Measurements from ENCODE around the gene TAT.

DNA sequence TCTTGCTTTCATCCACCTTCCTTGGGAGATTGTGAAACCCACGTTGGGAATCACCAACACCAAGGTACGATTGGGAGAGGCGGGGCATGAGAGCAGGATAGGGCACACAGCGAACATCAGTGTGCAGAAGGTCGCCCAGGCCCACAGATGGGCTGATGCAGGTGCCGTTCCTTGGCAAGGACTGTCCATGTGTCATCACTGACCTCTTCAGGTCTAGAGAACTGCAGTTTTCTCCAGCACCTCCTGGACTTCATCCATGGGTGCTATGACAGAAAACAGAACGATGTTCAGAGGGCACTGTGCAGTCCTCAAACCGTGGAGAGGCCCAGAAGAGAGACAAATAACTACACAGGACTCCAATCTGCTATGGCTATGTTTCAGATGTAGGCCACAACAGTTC is 23.9 kb upstream of the TAT start:
- TF ChIP-seq POLR2A (IDR thresholded peaks at IDR 0.05) = no peak
- TF ChIP-seq, protein P1, sequence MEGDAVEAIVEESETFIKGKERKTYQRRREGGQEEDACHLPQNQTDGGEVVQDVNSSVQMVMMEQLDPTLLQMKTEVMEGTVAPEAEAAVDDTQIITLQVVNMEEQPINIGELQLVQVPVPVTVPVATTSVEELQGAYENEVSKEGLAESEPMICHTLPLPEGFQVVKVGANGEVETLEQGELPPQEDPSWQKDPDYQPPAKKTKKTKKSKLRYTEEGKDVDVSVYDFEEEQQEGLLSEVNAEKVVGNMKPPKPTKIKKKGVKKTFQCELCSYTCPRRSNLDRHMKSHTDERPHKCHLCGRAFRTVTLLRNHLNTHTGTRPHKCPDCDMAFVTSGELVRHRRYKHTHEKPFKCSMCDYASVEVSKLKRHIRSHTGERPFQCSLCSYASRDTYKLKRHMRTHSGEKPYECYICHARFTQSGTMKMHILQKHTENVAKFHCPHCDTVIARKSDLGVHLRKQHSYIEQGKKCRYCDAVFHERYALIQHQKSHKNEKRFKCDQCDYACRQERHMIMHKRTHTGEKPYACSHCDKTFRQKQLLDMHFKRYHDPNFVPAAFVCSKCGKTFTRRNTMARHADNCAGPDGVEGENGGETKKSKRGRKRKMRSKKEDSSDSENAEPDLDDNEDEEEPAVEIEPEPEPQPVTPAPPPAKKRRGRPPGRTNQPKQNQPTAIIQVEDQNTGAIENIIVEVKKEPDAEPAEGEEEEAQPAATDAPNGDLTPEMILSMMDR (IDR thresholded peaks at IDR 0.05) = no peak
